GM12873 (cell line): ENCODE measurements around the gene TDRD9.

Experiments used
- TF ChIP-seq, protein P1 (sequence below): IDR thresholded peaks from 2 replicates; pipeline ENCODE4 v1.5.1; 2012; ENCODE audit warnings: low read depth, mild to moderate bottlenecking, moderate library complexity, low read length, control low read depth; ENCODE audit not compliant: insufficient read depth; ENCODE audit errors: missing control alignments

Gene TDRD9

GRCh38 chr14:103999795-104000440 lies 71.7 kb downstream of the TDRD9 start:
- TF ChIP-seq, protein P1, sequence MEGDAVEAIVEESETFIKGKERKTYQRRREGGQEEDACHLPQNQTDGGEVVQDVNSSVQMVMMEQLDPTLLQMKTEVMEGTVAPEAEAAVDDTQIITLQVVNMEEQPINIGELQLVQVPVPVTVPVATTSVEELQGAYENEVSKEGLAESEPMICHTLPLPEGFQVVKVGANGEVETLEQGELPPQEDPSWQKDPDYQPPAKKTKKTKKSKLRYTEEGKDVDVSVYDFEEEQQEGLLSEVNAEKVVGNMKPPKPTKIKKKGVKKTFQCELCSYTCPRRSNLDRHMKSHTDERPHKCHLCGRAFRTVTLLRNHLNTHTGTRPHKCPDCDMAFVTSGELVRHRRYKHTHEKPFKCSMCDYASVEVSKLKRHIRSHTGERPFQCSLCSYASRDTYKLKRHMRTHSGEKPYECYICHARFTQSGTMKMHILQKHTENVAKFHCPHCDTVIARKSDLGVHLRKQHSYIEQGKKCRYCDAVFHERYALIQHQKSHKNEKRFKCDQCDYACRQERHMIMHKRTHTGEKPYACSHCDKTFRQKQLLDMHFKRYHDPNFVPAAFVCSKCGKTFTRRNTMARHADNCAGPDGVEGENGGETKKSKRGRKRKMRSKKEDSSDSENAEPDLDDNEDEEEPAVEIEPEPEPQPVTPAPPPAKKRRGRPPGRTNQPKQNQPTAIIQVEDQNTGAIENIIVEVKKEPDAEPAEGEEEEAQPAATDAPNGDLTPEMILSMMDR = no peak

DNA sequence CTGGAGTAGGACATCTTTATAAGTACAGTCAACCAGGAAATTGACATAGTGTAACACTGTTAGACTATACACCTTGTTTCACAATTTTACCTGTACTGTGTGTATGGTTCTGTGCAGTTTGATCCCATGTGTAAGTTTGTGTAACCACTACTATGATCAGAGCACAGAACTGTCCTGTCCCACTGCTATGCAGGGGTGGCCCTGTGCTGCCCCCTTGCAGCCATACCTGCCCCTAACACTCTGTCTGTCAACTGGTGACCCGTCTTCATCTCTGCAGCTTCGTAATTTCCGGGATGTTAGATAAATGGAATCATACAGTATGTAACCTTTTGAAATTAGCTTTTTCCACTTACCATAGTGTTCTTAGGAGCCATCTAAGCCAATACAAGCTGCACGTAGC lies 72.7 kb downstream of the TDRD9 start:
- TF ChIP-seq, protein P1 = peak; percentile 18

- TF ChIP-seq, protein P1 = no peak
These were observed 75.4 kb downstream of the TDRD9 start for GRCh38 chr14:104003616-104004015.

GRCh38 chr14:104004849-104005248 lies 76.6 kb downstream of the TDRD9 start:
- TF ChIP-seq, protein P1 = no peak

DNA sequence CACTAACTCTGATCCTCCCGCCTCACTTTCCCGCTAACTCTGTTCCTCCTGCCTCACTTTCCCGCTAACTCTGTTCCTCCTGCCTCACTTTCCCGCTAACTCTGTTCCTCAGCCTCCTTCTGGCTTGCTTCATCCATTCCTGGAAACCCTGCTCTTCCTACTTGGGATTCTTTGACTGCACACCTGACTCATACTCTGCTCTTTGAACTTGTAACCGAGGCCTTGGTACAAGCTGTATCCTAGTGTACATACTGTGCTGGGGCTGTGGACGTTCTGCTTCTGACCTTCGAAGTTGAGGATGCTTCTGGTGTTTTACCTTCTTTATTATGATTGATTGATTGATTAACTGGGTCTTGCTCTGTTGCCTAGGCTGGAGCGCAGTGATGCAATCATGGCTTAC lies 77.2 kb downstream of the TDRD9 start:
- TF ChIP-seq, protein P1 = no peak

DNA sequence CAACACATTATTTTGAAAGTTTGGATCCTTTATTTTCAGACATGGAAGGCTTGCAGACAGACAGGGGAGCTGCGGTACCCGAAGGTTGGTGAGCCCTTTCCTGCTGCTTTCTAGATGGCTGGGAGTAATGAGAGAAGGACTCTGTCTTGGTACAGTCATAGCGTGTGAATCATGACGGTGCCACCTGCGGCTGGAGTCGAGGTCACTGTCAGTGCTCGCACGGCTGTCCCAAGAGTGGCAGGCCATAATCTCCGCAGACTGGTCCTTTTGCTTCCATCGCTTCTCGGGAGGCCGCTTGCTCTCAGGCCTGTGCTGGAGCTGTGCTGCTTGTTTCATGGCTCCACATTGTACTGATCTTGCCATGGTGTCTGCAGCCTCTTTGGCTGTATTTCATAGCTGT lies 78.9 kb downstream of the TDRD9 start:
- TF ChIP-seq, protein P1 = no peak

DNA sequence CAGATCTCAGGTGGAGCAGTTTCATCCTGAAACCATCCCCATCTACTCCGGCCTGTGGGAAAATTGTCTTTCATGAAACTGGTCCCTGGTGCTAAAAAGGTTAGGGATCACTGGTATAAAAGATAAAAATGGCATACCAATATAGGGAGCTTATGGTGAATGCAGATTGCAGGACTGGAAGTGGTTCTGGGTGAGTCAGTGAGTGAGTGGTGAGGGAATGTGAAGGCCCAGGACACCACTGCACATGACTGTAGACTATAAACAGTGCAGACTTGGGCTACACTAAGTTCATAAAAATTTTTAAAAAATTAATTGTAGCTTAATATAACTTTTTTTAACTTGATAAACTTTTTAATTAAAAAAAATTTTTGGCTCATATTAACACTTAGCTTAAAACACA lies 81.0 kb downstream of the TDRD9 start:
- TF ChIP-seq, protein P1 = no peak
